A549 treated with CORT108297 at 1 μM for 4 hours (cell line): ENCODE data around the gene RIF1. TPM values are rescaled to one million over a fixed set of nuclear protein-coding genes. Genes with fewer than 3 reads are reported as not detected.

Experiments used
- total RNA-seq: library from RNA; stranded (reverse); fragments of 200-300 nt; extraction: Qiagen RNA extraction; gene quantifications from 5 replicates; pipeline ENCODE4 v1.2.3, GENCODE V29; 2022

Gene RIF1, protein sequence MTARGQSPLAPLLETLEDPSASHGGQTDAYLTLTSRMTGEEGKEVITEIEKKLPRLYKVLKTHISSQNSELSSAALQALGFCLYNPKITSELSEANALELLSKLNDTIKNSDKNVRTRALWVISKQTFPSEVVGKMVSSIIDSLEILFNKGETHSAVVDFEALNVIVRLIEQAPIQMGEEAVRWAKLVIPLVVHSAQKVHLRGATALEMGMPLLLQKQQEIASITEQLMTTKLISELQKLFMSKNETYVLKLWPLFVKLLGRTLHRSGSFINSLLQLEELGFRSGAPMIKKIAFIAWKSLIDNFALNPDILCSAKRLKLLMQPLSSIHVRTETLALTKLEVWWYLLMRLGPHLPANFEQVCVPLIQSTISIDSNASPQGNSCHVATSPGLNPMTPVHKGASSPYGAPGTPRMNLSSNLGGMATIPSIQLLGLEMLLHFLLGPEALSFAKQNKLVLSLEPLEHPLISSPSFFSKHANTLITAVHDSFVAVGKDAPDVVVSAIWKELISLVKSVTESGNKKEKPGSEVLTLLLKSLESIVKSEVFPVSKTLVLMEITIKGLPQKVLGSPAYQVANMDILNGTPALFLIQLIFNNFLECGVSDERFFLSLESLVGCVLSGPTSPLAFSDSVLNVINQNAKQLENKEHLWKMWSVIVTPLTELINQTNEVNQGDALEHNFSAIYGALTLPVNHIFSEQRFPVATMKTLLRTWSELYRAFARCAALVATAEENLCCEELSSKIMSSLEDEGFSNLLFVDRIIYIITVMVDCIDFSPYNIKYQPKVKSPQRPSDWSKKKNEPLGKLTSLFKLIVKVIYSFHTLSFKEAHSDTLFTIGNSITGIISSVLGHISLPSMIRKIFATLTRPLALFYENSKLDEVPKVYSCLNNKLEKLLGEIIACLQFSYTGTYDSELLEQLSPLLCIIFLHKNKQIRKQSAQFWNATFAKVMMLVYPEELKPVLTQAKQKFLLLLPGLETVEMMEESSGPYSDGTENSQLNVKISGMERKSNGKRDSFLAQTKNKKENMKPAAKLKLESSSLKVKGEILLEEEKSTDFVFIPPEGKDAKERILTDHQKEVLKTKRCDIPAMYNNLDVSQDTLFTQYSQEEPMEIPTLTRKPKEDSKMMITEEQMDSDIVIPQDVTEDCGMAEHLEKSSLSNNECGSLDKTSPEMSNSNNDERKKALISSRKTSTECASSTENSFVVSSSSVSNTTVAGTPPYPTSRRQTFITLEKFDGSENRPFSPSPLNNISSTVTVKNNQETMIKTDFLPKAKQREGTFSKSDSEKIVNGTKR (N-terminal part only)
- total RNA-seq = 14.1 to 23.8 TPM (median 17.9 TPM) in 5 replicates

DNA sequence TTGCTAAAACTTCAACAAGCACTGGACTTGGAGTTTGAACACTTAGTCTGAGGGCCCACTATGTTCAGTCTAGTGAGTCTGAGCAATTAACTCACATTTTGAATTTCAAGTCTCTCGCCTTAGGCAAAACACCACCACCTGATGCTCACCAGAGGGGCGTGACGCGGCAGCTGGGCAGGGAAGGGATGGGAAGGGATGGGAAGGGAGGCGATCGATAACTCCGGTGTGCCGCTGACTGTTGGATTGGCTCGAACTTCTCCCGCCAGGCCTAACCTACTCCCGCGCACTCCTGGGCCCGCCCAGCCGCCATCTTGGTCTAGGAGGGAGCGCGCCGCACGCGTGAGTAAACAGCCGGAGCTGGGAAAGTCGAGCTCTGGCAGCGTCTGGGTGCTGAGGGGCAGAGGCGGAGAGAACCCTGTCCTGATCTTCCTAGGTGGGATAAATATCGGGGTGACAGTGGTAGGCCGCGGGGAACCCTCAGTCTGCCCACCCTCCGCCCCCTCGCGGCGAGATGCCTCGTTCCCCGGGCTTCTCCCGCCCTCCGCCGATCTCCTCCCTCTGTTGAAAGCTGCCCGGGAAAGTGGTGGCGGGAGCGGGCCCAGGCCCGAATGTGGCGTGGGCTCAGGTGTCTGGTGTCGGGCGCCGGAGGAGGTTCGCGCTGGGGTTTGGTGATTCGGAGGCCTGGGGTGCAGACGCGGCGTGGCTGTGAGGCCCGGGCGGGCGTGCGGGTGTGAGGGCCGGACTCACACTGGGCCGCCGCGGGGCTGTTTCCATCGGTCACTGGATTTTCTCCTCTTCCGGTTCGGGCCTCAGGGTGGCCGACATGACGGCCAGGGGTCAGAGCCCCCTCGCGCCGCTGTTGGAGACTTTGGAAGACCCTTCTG lies at the start of gene RIF1:
Gene RIF1 (plus strand): TSS at position 302 of the 884 bp plus-strand sequence. CDS start 522 bp downstream, at position 824.

Other genes starting within 250 kb of the RIF1 start
- 2.5 to 3.7 TPM (median 3.4 TPM) in 5 replicates for gene RBM43, start 148.0 kb upstream of the RIF1 start, total RNA-seq
- 11.5 to 16.2 TPM (median 11.7 TPM) in 5 replicates for gene NMI, start 120.2 kb upstream of the RIF1 start, total RNA-seq
- 1.0 to 2.0 TPM (median 1.4 TPM) in 5 replicates for gene TNFAIP6, start 52.3 kb upstream of the RIF1 start, total RNA-seq